ENCODE measurements around the gene CRTAP.

The CRTAP gene

GRCh38 chr3:33115024-33115768 lies 1.4 kb downstream of the CRTAP start:
- Histone ChIP-seq H3K4me3 (ENCODE audit: severe bottlenecking) (peak overlapping the region; percentile 63), H3K9me3 (ENCODE audit: severe bottlenecking) (no peaks in the 10 kb centered on the region), H3K27ac (ENCODE audit: poor library complexity, severe bottlenecking) (peak overlapping the region; percentile 89), H3K27me3 (ENCODE audit: insufficient read depth, poor library complexity, severe bottlenecking) (no peaks in the 10 kb centered on the region), H3K4me1 (ENCODE audit: insufficient read depth, poor library complexity, severe bottlenecking) (peaks cover 12% of the 10 kb centered on the region), H3K36me3 (ENCODE audit: low read depth) (peaks cover 10% of the 10 kb centered on the region)
- DNase-seq (ENCODE audit: low spot score) (no peak), ATAC-seq (ENCODE audit: low read depth) (peak; percentile 20; the same call in 1 of the 3 replicates)
- TF ChIP-seq, protein P1, sequence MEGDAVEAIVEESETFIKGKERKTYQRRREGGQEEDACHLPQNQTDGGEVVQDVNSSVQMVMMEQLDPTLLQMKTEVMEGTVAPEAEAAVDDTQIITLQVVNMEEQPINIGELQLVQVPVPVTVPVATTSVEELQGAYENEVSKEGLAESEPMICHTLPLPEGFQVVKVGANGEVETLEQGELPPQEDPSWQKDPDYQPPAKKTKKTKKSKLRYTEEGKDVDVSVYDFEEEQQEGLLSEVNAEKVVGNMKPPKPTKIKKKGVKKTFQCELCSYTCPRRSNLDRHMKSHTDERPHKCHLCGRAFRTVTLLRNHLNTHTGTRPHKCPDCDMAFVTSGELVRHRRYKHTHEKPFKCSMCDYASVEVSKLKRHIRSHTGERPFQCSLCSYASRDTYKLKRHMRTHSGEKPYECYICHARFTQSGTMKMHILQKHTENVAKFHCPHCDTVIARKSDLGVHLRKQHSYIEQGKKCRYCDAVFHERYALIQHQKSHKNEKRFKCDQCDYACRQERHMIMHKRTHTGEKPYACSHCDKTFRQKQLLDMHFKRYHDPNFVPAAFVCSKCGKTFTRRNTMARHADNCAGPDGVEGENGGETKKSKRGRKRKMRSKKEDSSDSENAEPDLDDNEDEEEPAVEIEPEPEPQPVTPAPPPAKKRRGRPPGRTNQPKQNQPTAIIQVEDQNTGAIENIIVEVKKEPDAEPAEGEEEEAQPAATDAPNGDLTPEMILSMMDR (IDR thresholded peaks at IDR 0.05; ENCODE audit: poor library complexity, severe bottlenecking), result no peak

GRCh38 chr3:33117461-33117860 lies 3.6 kb downstream of the CRTAP start:
- TF ChIP-seq, protein P1 (IDR thresholded peaks at IDR 0.05; ENCODE audit: poor library complexity, severe bottlenecking), result no peak
- Histone ChIP-seq H3K27ac (ENCODE audit: poor library complexity, severe bottlenecking) (no peak overlapping the region), H3K36me3 (ENCODE audit: low read depth) (peaks cover 27% of the 10 kb centered on the region), H3K4me1 (ENCODE audit: insufficient read depth, poor library complexity, severe bottlenecking) (peaks cover 12% of the 10 kb centered on the region), H3K9me3 (ENCODE audit: severe bottlenecking) (no peaks in the 10 kb centered on the region), H3K27me3 (ENCODE audit: insufficient read depth, poor library complexity, severe bottlenecking) (no peaks in the 10 kb centered on the region), H3K4me3 (ENCODE audit: severe bottlenecking) (no peak overlapping the region)
- ATAC-seq (ENCODE audit: low read depth), result no peak
- DNase-seq (ENCODE audit: low spot score), result no peak

DNA sequence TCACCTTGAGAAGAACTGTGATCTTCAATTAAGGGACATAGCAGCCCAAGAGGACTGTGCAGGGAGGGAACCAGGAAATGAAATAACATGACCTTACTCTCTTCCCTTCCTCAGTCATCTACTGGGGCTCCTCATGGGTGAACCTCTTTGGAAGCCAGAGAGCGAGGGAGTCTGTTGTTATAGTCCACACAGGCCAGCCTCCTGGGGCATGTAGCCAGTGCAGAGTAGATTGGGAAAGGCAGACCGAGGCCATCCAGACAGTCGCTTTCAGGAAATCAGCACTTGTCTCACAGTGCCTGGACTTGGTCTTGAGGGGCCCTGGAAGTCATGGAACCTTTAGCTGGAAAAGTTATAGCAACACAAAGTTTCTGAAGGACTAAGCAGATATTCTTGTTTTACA lies 6.1 kb downstream of the CRTAP start:
- ATAC-seq (ENCODE audit: low read depth), result no peak
- TF ChIP-seq, protein P1 (IDR thresholded peaks at IDR 0.05; ENCODE audit: poor library complexity, severe bottlenecking), result no peak
- no peak for DNase-seq (ENCODE audit: low spot score)
- no peak overlapping the region for H3K4me3 ChIP-seq (ENCODE audit: severe bottlenecking)
- H3K27me3 ChIP-seq (ENCODE audit: insufficient read depth, poor library complexity, severe bottlenecking), result no peaks in the 10 kb centered on the region
- peaks cover 5% of the 10 kb centered on the region for H3K4me1 ChIP-seq (ENCODE audit: insufficient read depth, poor library complexity, severe bottlenecking)
- no peak overlapping the region for H3K27ac ChIP-seq (ENCODE audit: poor library complexity, severe bottlenecking)
- H3K9me3 ChIP-seq (ENCODE audit: severe bottlenecking), result no peaks in the 10 kb centered on the region
- H3K36me3 ChIP-seq (ENCODE audit: low read depth), result peaks cover 40% of the 10 kb centered on the region

DNA sequence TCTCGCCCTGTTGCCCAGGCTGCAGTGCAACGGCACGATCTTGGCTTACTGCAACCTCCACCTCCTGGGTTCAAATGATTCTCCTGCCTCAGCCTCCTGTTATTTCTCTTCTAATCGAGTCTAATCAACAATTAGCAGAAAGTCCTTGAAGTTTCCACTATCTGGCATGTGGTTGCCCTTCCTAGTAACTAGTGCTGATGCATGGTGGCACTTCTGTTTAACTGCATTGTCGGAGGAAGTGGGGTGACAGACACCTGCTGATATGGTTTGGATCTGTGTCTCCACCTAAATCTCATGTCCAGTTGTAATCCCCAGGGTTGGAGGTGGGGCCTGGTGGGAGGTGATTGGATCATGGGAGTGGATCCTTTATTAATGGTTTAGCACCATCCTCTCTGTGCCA lies 9.2 kb downstream of the CRTAP start:
- DNase-seq (ENCODE audit: low spot score) (no peak), ATAC-seq (ENCODE audit: low read depth) (no peak)
- Histone ChIP-seq H3K27ac (ENCODE audit: poor library complexity, severe bottlenecking) (no peak overlapping the region), H3K4me1 (ENCODE audit: insufficient read depth, poor library complexity, severe bottlenecking) (no peaks in the 10 kb centered on the region), H3K27me3 (ENCODE audit: insufficient read depth, poor library complexity, severe bottlenecking) (no peaks in the 10 kb centered on the region), H3K9me3 (ENCODE audit: severe bottlenecking) (no peaks in the 10 kb centered on the region), H3K36me3 (ENCODE audit: low read depth) (peaks cover 56% of the 10 kb centered on the region), H3K4me3 (ENCODE audit: severe bottlenecking) (no peak overlapping the region)
- TF ChIP-seq, protein P1 (IDR thresholded peaks at IDR 0.05; ENCODE audit: poor library complexity, severe bottlenecking), result no peak

- no peaks in the 10 kb centered on the region for H3K4me1 ChIP-seq (ENCODE audit: insufficient read depth, poor library complexity, severe bottlenecking)
- ATAC-seq (ENCODE audit: low read depth) (no peak), DNase-seq (ENCODE audit: low spot score) (no peak)
- TF ChIP-seq, protein P1 (IDR thresholded peaks at IDR 0.05; ENCODE audit: poor library complexity, severe bottlenecking), result no peak
- peaks cover 69% of the 10 kb centered on the region for H3K36me3 ChIP-seq (ENCODE audit: low read depth)
- H3K9me3 ChIP-seq (ENCODE audit: severe bottlenecking), result no peaks in the 10 kb centered on the region
- H3K27me3 ChIP-seq (ENCODE audit: insufficient read depth, poor library complexity, severe bottlenecking), result no peaks in the 10 kb centered on the region
- no peak overlapping the region for H3K4me3 ChIP-seq (ENCODE audit: severe bottlenecking)
- H3K27ac ChIP-seq (ENCODE audit: poor library complexity, severe bottlenecking), result no peak overlapping the region
These were observed 10.8 kb downstream of the CRTAP start for GRCh38 chr3:33124638-33125037.
